ENCODE measurements around the gene NCAPD2. TPM values are rescaled to one million over a fixed set of nuclear protein-coding genes. Genes with fewer than 3 reads are reported as not detected.
"Not testable (repeated sequence)": the region's sequence is repeated elsewhere in the genome, so short reads cannot be mapped to it uniquely, and the experiment has no call there.

NCAPD2 gene
- total and polyA plus RNA-seq, 4 donors, result 21.0 to 30.0 (median 29.0) TPM

DNA sequence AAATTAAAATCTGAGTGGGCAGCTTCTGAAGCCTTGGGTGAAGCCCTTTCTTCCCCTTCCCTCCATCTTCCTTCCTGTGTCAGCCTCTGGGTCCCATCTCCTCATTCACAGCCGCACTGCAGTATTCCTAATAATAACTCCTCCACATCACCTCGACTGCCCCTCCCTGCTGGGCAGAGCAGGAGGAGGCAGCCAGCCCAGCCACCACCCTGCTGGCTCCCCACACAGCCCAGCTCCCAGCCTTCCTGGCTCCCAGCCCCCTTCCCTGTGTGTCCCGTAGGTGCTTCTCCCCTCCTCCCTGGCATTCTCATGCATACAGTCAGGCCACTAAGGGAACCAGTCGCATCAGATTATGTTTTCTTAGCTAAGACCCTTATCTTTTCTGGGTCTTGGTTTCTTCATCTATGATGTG, 58.2 kb downstream of the NCAPD2 start:
- Histone ChIP-seq H3K4me3 (ENCODE audit: low read depth, low read length) (no peak overlapping the region), H3K27ac (ENCODE audit: low read depth, low read length) (peak overlapping the region; percentile 81), H3K36me3 (ENCODE audit: control insufficient read depth, insufficient read depth, low read length) (peaks cover 57% of the 10 kb centered on the region), H3K27me3 (ENCODE audit: control insufficient read depth, insufficient read depth, low read length) (no peaks in the 10 kb centered on the region), H3K9me3 (ENCODE audit: control insufficient read depth, insufficient read depth, low read length) (no peaks in the 10 kb centered on the region), H3K4me1 (ENCODE audit: control insufficient read depth, insufficient read depth, low read length) (peaks cover 65% of the 10 kb centered on the region)
- 53% methylated on average over 4 of the region's 4 CpGs for WGBS (ENCODE audit: insufficient coverage)
- DNase-seq (ENCODE audit: low read depth in 4 of 6, low spot score in 6 of 6), result peak in 1 of 6 donors; percentile 24

DNA sequence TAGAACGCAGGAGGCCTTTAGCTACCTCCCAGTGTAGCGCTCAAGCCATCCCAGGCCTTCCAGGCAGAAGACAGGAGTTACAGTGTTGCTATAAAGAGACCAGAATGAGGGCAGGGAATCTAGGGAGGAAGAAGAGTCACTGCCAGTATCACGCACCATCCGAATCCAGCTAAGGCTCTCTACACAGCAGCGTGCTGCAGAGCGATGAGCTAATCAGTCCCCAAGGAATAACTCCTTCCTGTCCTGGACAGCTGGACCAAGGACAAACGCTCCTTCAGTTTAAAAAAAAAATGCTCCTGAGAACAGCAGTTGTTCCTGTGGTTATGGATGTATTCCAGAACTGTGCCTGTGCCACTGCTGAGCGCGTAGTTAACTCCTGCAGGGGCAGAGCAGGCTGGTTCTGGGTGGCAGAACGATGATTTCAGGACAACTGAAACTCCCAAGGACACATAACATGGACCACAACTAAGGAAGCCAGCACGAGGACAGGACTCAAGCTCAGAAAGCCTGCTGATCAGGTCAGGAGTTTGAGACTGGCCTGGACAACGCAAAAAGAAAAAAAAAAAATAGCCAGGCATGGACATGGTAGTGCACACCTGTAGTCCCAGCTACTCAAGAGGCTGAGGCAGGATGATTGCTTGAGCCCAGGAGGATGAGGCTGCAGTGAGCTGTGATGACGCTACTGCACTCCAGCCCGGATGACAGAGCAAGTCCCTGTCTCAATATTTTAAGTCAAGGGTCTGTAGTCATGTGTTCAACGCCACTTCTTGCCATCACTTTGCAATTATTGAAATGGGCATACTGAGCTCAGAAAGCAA, 59.4 kb downstream of the NCAPD2 start:
- Histone ChIP-seq H3K27me3 (ENCODE audit: control insufficient read depth, insufficient read depth, low read length) (no peaks in the 10 kb centered on the region), H3K4me3 (ENCODE audit: low read depth, low read length) (no peak overlapping the region), H3K9me3 (ENCODE audit: control insufficient read depth, insufficient read depth, low read length) (no peaks in the 10 kb centered on the region), H3K36me3 (ENCODE audit: control insufficient read depth, insufficient read depth, low read length) (peaks cover 55% of the 10 kb centered on the region), H3K27ac (ENCODE audit: low read depth, low read length) (peak overlapping the region; percentile 81), H3K4me1 (ENCODE audit: control insufficient read depth, insufficient read depth, low read length) (peaks cover 64% of the 10 kb centered on the region)
- WGBS (ENCODE audit: insufficient coverage), result 36% methylated on average over 12 of the region's 15 CpGs
- peak in 2 of 6 donors; percentile 67 to 70 for DNase-seq (ENCODE audit: low read depth in 4 of 6, low spot score in 6 of 6)

DNA sequence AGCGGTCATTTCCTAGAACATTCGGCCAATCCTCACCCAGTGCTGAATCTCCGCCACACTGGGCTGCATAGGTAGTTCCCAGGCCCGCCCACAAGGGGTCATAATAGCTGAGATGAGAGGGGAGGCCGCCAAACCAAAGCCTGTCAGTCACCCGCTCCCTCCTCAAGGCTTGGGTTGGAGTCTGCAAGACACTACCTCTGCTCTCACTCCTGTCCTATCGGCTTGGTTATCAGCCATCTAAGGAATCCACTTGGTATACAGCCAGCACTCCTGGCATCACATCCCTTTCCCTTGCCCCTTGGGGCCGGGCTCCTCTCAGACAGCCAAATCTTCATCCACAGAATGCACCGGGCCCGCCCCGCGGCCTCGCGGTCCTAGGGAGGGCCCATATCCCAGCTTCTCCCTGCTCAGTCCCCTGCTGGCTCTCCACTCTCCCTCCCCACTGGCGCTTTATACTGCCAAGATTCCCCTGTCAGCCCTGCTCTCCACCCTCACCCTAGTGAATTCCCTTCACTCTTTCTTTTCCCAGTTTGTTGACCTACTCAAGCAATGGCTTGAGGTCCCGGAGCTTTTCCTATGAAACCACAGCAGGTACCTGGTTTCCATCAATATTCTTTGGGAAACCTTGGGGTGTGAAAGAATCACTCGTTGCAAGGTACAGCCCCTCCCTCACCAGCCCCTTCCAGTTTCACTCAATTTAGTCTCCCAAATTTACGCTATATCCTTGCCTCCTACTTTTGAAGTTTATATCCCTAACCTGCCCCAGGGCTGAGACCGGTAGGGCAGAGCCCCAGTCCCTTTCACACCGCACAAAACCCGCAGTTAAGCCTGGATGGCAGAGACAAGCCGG, 60.5 kb downstream of the NCAPD2 start:
- no peaks in the 10 kb centered on the region for H3K9me3 ChIP-seq (ENCODE audit: control insufficient read depth, insufficient read depth, low read length)
- peak in 2 of 6 donors; percentile 86 to 88 for DNase-seq (ENCODE audit: low read depth in 4 of 6, low spot score in 6 of 6)
- H3K4me3 ChIP-seq (ENCODE audit: low read depth, low read length), result peak overlapping the region; percentile 69
- peaks cover 53% of the 10 kb centered on the region for H3K36me3 ChIP-seq (ENCODE audit: control insufficient read depth, insufficient read depth, low read length)
- no peaks in the 10 kb centered on the region for H3K27me3 ChIP-seq (ENCODE audit: control insufficient read depth, insufficient read depth, low read length)
- H3K4me1 ChIP-seq (ENCODE audit: control insufficient read depth, insufficient read depth, low read length), result peaks cover 63% of the 10 kb centered on the region
- WGBS (ENCODE audit: insufficient coverage), result 5% methylated on average over 21 of the region's 22 CpGs
- peak overlapping the region; percentile 81 for H3K27ac ChIP-seq (ENCODE audit: low read depth, low read length)

DNA sequence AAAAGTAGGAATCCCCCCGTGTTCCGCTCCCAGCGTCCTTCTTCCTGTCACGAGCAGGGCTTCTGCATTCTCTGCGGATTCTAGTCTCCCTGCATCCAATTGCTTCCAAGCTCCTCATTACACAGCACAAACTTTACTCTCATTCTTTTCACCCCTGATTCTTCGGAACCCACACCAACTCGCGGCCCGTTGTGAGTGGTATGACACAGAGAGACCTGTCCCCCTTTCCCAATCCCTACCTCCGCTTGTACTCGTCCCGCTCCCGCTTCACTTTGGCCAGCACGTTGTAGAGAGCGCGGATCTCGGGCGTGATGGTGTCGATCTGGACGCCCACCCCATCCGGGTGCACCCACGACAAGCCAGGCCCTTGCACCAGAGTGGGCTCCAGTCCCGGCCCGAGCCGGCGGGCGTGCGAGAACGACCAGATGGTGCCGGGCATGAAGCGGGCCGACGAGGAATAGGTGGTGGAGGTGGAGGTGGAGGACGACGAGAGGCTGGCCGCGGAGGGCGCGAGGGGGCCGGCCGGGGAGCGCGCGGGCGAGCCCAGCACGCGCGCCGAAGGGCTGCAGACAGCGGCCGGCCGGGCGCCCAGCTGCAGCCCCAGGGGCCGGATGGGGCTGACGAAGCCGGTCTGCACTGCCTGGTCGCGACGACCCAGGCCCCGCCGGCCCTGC, 61.3 kb downstream of the NCAPD2 start:
- peak in 1 of 6 donors; percentile 28 for DNase-seq (ENCODE audit: low read depth in 4 of 6, low spot score in 6 of 6)
- Histone ChIP-seq H3K4me1 (ENCODE audit: control insufficient read depth, insufficient read depth, low read length) (peaks cover 58% of the 10 kb centered on the region), H3K9me3 (ENCODE audit: control insufficient read depth, insufficient read depth, low read length) (no peaks in the 10 kb centered on the region), H3K4me3 (ENCODE audit: low read depth, low read length) (peak overlapping the region; percentile 69), H3K27me3 (ENCODE audit: control insufficient read depth, insufficient read depth, low read length) (no peaks in the 10 kb centered on the region), H3K36me3 (ENCODE audit: control insufficient read depth, insufficient read depth, low read length) (peaks cover 53% of the 10 kb centered on the region), H3K27ac (ENCODE audit: low read depth, low read length) (peak overlapping the region; percentile 81)
- under 1% methylated on average over 60 of the region's 61 CpGs for WGBS (ENCODE audit: insufficient coverage)

DNA sequence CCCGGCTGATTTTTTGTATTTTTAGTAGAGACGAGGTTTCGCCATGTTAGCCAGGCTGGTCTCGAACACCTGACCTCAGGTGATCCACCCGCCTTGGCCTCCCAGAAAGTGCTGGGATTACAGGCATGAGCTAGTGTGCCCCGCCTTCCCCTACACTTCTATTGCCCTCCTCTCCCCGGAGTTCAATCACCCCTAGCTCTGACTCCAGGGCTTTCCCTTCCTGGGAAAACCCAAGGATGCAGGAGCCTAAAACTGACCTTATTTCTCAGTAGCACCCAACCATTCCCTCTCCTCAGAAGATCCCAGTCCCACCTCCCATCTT, 62.6 kb downstream of the NCAPD2 start:
- H3K27ac ChIP-seq (ENCODE audit: low read depth, low read length); H3K9me3 ChIP-seq (ENCODE audit: control insufficient read depth, insufficient read depth, low read length); DNase-seq (ENCODE audit: low read depth in 4 of 6, low spot score in 6 of 6); H3K4me3 ChIP-seq (ENCODE audit: low read depth, low read length); H3K27me3 ChIP-seq (ENCODE audit: control insufficient read depth, insufficient read depth, low read length): not testable (repeated sequence)
- WGBS (ENCODE audit: insufficient coverage), result 96% methylated on average over 2 of the region's 7 CpGs
- Histone ChIP-seq H3K36me3 (ENCODE audit: control insufficient read depth, insufficient read depth, low read length) (peaks cover 53% of the 10 kb centered on the region), H3K4me1 (ENCODE audit: control insufficient read depth, insufficient read depth, low read length) (peaks cover 45% of the 10 kb centered on the region)

DNA sequence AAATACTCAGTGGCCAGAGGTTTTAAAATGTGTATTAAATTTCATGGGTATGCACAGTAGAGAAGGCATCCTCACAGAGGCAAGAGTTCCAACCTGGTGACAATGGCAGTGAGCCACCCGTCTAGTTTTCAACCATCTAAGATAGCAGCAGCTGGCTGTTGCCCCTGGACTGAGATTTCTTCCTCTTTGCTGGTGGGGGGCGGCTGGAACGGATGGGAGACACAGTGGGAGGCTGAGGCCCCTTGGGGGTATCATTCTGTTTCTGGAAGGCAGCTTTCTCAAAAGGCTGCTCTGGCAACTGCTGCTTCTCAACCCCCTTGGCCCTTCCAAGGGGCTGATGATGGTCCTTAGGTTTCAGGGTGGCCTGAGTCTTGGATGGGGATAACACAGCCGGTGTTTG, 63.0 kb downstream of the NCAPD2 start:
- Histone ChIP-seq H3K4me3 (ENCODE audit: low read depth, low read length) (no peak overlapping the region), H3K27ac (ENCODE audit: low read depth, low read length) (no peak overlapping the region), H3K4me1 (ENCODE audit: control insufficient read depth, insufficient read depth, low read length) (peaks cover 41% of the 10 kb centered on the region), H3K27me3 (ENCODE audit: control insufficient read depth, insufficient read depth, low read length) (no peaks in the 10 kb centered on the region), H3K9me3 (ENCODE audit: control insufficient read depth, insufficient read depth, low read length) (no peaks in the 10 kb centered on the region), H3K36me3 (ENCODE audit: control insufficient read depth, insufficient read depth, low read length) (peaks cover 53% of the 10 kb centered on the region)
- WGBS (ENCODE audit: insufficient coverage), result 84% methylated on average over 3 of the region's 4 CpGs
- DNase-seq (ENCODE audit: low read depth in 4 of 6, low spot score in 6 of 6), result no peak

DNA sequence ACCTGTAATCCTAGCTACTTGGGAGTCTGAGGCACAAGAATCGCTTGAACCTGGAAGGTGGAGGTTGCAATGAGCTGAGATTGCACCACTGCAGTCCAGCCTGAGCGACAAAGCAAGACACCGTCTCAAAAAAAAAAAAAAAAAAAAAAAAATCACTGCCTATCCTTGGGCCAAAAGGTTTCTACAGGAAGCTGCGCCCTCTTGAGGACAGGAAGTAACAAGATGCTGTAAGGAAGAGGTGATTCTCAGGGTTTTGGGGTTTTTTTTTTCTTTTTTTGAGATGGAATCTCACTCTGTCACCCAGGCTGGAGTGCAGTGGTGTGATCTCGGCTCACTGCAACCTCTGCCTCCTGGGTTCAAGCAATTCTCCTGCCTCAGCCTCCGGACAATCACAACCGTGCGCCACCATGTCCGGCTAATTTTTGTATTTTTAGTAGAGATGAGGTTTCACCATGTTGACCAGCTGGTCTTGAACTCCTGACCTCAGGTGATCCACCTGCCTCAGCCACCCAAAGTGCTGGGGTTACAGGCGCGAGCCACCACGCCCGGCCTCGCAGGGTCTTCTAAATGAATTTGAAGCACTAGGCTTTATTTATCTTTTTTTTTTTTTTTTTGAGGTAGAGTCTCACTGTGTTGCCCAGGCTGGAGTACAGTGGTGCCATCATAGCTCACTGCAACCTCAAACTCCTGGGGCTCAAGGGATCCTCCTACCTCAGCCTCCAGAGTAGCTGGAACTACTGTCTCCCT, 64.3 kb downstream of the NCAPD2 start:
- not testable (repeated sequence) for H3K27ac ChIP-seq (ENCODE audit: low read depth, low read length); H3K27me3 ChIP-seq (ENCODE audit: control insufficient read depth, insufficient read depth, low read length); H3K4me3 ChIP-seq (ENCODE audit: low read depth, low read length); H3K9me3 ChIP-seq (ENCODE audit: control insufficient read depth, insufficient read depth, low read length)
- WGBS (ENCODE audit: insufficient coverage), result no CpG with 5 or more reads among the region's 14 CpGs
- DNase-seq (ENCODE audit: low read depth in 4 of 6, low spot score in 6 of 6), result peak in 2 of 6 donors; percentile 66 to 76
- peaks cover 28% of the 10 kb centered on the region for H3K4me1 ChIP-seq (ENCODE audit: control insufficient read depth, insufficient read depth, low read length)
- peaks cover 58% of the 10 kb centered on the region for H3K36me3 ChIP-seq (ENCODE audit: control insufficient read depth, insufficient read depth, low read length)

DNA sequence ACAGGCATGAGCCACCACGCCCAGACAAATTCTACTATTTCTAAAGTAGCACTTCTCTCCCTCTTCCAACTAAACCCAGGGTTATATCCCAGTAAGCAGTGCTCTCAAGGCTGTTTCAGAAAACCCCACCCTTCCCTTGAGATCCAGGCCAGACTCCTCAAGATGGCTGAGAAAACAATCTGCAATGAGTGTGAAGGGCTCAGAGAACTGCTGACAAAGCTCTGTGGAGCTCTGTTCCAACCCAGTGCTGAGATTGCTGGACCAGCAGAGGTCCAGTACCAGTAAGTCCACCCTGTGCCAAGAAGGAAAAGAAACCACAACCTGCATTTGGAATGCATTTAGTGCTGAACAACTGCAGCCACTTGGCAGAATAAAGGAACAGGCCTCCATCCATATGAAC, 65.6 kb downstream of the NCAPD2 start:
- Histone ChIP-seq H3K27ac (ENCODE audit: low read depth, low read length) (no peak overlapping the region), H3K36me3 (ENCODE audit: control insufficient read depth, insufficient read depth, low read length) (peaks cover 70% of the 10 kb centered on the region), H3K4me1 (ENCODE audit: control insufficient read depth, insufficient read depth, low read length) (peaks cover 15% of the 10 kb centered on the region), H3K4me3 (ENCODE audit: low read depth, low read length) (no peak overlapping the region), H3K9me3 (ENCODE audit: control insufficient read depth, insufficient read depth, low read length) (no peaks in the 10 kb centered on the region), H3K27me3 (ENCODE audit: control insufficient read depth, insufficient read depth, low read length) (no peaks in the 10 kb centered on the region)
- no peak for DNase-seq (ENCODE audit: low read depth in 4 of 6, low spot score in 6 of 6)
- WGBS (ENCODE audit: insufficient coverage), result no CpG with 5 or more reads among the region's 1 CpG
